HCT116 (cell line): ENCODE results near the gene BTBD9. TPM values are rescaled to one million over a fixed set of nuclear protein-coding genes. Genes with fewer than 3 reads are reported as not detected.

Source experiments
- ATAC-seq: fragments of 200-7000 bp; cut with Tn5 transposase; 2 replicates; pipeline ENCODE4 v1.9.1; 2020; ENCODE audit warnings: mild to moderate bottlenecking, moderate library complexity
- BruUV-seq: library from RNA; stranded (reverse); fragments of 400-500 nt; replicated peaks from 2 replicates; lab custom pipeline; 2021; lab: Mats Ljungman, UMichigan
- CTCF ChIA-PET: fragments of 300-600 bp; sonication (Branson Sonifier 250); formaldehyde crosslinking; loops from one replicate; lab custom pipeline; 2021; ENCODE audit warnings: antibody characterized with exemption; lab: Charles Lee
- POLR2A ChIA-PET: fragments of 300-600, 350-600 bp; sonication (Branson Sonifier 250); formaldehyde crosslinking; loops from one replicate; lab custom pipeline; 2021; ENCODE audit warnings: antibody characterized with exemption; lab: Charles Lee
- RAD21 ChIA-PET, 2 experiments: fragments of 300-600 bp; sonication (Branson Sonifier 250); formaldehyde crosslinking; loops; one replicate each; lab custom pipeline; 2023; ENCODE audit warnings: low total read pairs in 2 of 2; ENCODE audit not compliant: uncharacterized antibody in 2 of 2, unreplicated experiment in 2 of 2, low non-redundant PET in 1 of 2; lab: Charles Lee
- DNase-seq: peaks from one replicate; pipeline ENCODE4 v3.0.0-alpha.2; 2010; ENCODE audit warnings: low read depth, low spot score
- H2AFZ ChIP-seq: fragments of 200-600 bp; shearing (Covaris generic), sonication (generic); 2 replicates; pipeline ENCODE4 v1.6.1; 2017; ENCODE audit warnings: low read depth, mixed run types, mixed read lengths, antibody characterized with exemption, low read length; ENCODE audit not compliant: poor library complexity, severe bottlenecking
- H3K27ac ChIP-seq: 2 replicates; pipeline ENCODE4 v1.5.1; 2012; ENCODE audit warnings: low read depth, low read length
- H3K27me3 ChIP-seq: fragments of 200-600 bp; sonication (generic); 2 replicates; pipeline ENCODE4 v1.6.1; 2016; ENCODE audit warnings: mixed run types, low read length, mixed read lengths; ENCODE audit not compliant: insufficient read depth
- H3K36me3 ChIP-seq, 2 experiments: fragments of 200-500 bp in 1 of 2; fragments of 200-600 bp in 1 of 2; sonication (Bioruptor generic) in 1 of 2; sonication (generic) in 1 of 2; 2 replicates each; pipeline versions ENCODE4 v1.5.1 to v1.6.1; 2014 to 2016; ENCODE audit warnings: low read length in 2 of 2, inconsistent platforms in 1 of 2, mixed read lengths in 1 of 2, mixed run types in 1 of 2; ENCODE audit not compliant: insufficient read depth in 2 of 2, control insufficient read depth in 1 of 2
- H3K4me1 ChIP-seq, 2 experiments: fragments of 200-600 bp in 1 of 2; sonication (generic) in 1 of 2; 2 replicates each; pipeline versions ENCODE4 v1.5.1 to v1.6.1; 2012 to 2017; ENCODE audit warnings: low read length in 2 of 2, inconsistent platforms in 1 of 2, mild to moderate bottlenecking in 1 of 2, mixed read lengths in 1 of 2, mixed run types in 1 of 2, moderate library complexity in 1 of 2; ENCODE audit not compliant: insufficient read depth in 2 of 2, control insufficient read depth in 1 of 2
- H3K4me2 ChIP-seq: fragments of 200-600 bp; sonication (generic); 2 replicates; pipeline ENCODE4 v1.6.1; 2017; ENCODE audit warnings: mixed run types, low read length, mixed read lengths
- H3K4me3 ChIP-seq, 2 experiments: fragments of 200-600 bp in 1 of 2; sonication (generic) in 1 of 2; replicated peaks in 1 of 2; 2 replicates each; pipeline ENCODE4 v1.5.1; 2011 to 2016; ENCODE audit warnings: low read length in 2 of 2, control low read depth in 1 of 2, low read depth in 1 of 2, mild to moderate bottlenecking in 1 of 2, mixed read lengths in 1 of 2, mixed run types in 1 of 2
- H3K79me2 ChIP-seq: fragments of 200-600 bp; sonication (generic); 2 replicates; pipeline ENCODE4 v1.6.1; 2017; ENCODE audit warnings: mild to moderate bottlenecking, mixed run types, low read length, moderate library complexity, mixed read lengths; ENCODE audit not compliant: insufficient read depth
- H3K9ac ChIP-seq: fragments of 200-600 bp; sonication (generic); 2 replicates; pipeline ENCODE4 v1.6.1; 2016; ENCODE audit warnings: low read length, mixed read lengths
- H3K9me2 ChIP-seq: fragments of 200-600 bp; sonication (generic), shearing (Covaris generic); 2 replicates; pipeline ENCODE4 v1.6.1; 2017; ENCODE audit warnings: mixed run types, mild to moderate bottlenecking, moderate library complexity; ENCODE audit not compliant: insufficient read depth
- H3K9me3 ChIP-seq, 2 experiments: fragments of 200-500 bp in 1 of 2; fragments of 200-600 bp in 1 of 2; sonication (Bioruptor generic) in 1 of 2; sonication (generic) in 1 of 2; 2 replicates each; pipeline ENCODE4 v1.6.1; 2014 to 2017; ENCODE audit warnings: low read length in 2 of 2, mixed read lengths in 2 of 2, inconsistent platforms in 1 of 2, low read depth in 1 of 2, mild to moderate bottlenecking in 1 of 2, mixed run types in 1 of 2, moderate library complexity in 1 of 2; ENCODE audit not compliant: control insufficient read depth in 1 of 2, insufficient read depth in 1 of 2
- H4K20me1 ChIP-seq: fragments of 200-600 bp; sonication (generic), shearing (Covaris generic); 2 replicates; pipeline ENCODE4 v1.6.1; 2017; ENCODE audit warnings: mixed run types, mild to moderate bottlenecking, moderate library complexity; ENCODE audit not compliant: insufficient read depth
- CBX3 ChIP-seq: IDR thresholded peaks from 2 replicates; pipeline ENCODE4 v1.6.1; 2012; ENCODE audit warnings: low read depth
- CEBPB ChIP-seq: IDR thresholded peaks from 2 replicates; pipeline ENCODE4 v1.6.1; 2012; ENCODE audit warnings: low read depth
- EGR1 ChIP-seq: IDR thresholded peaks from 2 replicates; pipeline ENCODE4 v1.6.1; 2012; ENCODE audit warnings: low read depth
- ELF1 ChIP-seq: IDR thresholded peaks from 2 replicates; pipeline ENCODE4 v1.6.1; 2012; ENCODE audit warnings: low read depth, borderline replicate concordance
- EZH2 ChIP-seq: fragments of 200-600 bp; sonication (generic); IDR thresholded peaks from 2 replicates; pipeline ENCODE4 v1.6.1; 2017; ENCODE audit warnings: antibody characterized with exemption, mixed run types
- EZH2phosphoT487 ChIP-seq: fragments of 200-600 bp; IDR thresholded peaks from 2 replicates; pipeline ENCODE4 v1.6.1; 2018; ENCODE audit warnings: antibody characterized with exemption, borderline replicate concordance
- FOSL1 ChIP-seq: IDR thresholded peaks from 2 replicates; pipeline ENCODE4 v1.6.1; 2012; ENCODE audit warnings: low read depth
- JUND ChIP-seq: IDR thresholded peaks from 2 replicates; pipeline ENCODE4 v1.6.1; 2012
- POLR2A ChIP-seq: IDR thresholded peaks from 2 replicates; pipeline ENCODE4 v1.7.0; 2011; ENCODE audit warnings: borderline replicate concordance; ENCODE audit not compliant: insufficient read depth, insufficient read length; ENCODE audit errors: extremely low read depth
- POLR2AphosphoS5 ChIP-seq: IDR thresholded peaks from 2 replicates; pipeline ENCODE4 v1.6.1; 2011; ENCODE audit warnings: mild to moderate bottlenecking, low read depth, low read length, moderate library complexity
- RAD21 ChIP-seq: IDR thresholded peaks from 2 replicates; pipeline ENCODE4 v1.6.1; 2012; ENCODE audit warnings: low read depth, mild to moderate bottlenecking
- SP1 ChIP-seq: IDR thresholded peaks from 2 replicates; pipeline ENCODE4 v1.6.1; 2012; ENCODE audit warnings: low read depth
- SRF ChIP-seq: IDR thresholded peaks from 2 replicates; pipeline ENCODE4 v1.6.1; 2012; ENCODE audit warnings: low read depth
- YY1 ChIP-seq: IDR thresholded peaks from 2 replicates; pipeline ENCODE4 v1.6.1; 2011; ENCODE audit warnings: low read length, low read depth, moderate library complexity, mild to moderate bottlenecking; ENCODE audit not compliant: insufficient replicate concordance; ENCODE audit errors: extremely low read depth
- ZFX ChIP-seq: fragments of 450-650 bp; IDR thresholded peaks from 2 replicates; pipeline ENCODE4 v1.6.1; 2017
- ZNF274 ChIP-seq: fragments of 200-500 bp; sonication (Bioruptor generic); IDR thresholded peaks from 2 replicates; pipeline ENCODE4 v1.6.1; 2014; ENCODE audit warnings: mild to moderate bottlenecking, low read depth, low read length, inconsistent platforms
- intact Hi-C: fragments of 100-400 bp; cut with micrococcal nuclease; formaldehyde crosslinking; loops from 2 replicates; pipeline ENCODE4 v1.10.0; 2022
- total RNA-seq: library from RNA; stranded (reverse); gene quantifications from one replicate; pipeline ENCODE4 v1.2.1, GENCODE V29; 2021; ENCODE audit not compliant: unreplicated experiment
- TF ChIP-seq, protein P1 (sequence below): IDR thresholded peaks from 2 replicates; pipeline ENCODE4 v1.6.1; 2011; ENCODE audit warnings: mild to moderate bottlenecking, low read length, moderate library complexity; ENCODE audit not compliant: insufficient replicate concordance; ENCODE audit errors: extremely low read depth
- TF ChIP-seq, protein P2 (sequence below): IDR thresholded peaks from 2 replicates; pipeline ENCODE4 v1.6.1; 2012

BTBD9 gene
- total RNA-seq, 1 experiment from 2014 or later: 10.9 TPM

DNA sequence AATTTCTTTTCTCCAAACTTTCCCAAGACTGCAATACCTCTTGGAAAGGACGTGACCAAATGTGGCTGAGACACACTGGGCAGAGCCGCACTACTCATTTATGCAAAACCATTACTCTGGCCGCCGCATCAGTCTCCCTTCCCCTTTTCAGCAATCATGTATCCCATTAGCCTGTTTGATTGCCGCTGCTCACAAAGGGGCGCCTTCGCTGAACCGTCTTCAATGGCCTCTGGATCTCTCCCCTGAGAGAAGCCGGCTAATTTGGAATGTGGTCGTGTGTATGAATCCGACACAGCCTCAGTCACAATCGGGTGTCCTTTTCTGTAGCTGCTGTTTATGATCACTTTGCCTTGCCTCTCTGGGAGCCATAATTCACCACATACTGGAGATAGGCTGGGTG, 459.1 kb downstream of the BTBD9 start (continued):
- TF ChIP-seq, protein P1, sequence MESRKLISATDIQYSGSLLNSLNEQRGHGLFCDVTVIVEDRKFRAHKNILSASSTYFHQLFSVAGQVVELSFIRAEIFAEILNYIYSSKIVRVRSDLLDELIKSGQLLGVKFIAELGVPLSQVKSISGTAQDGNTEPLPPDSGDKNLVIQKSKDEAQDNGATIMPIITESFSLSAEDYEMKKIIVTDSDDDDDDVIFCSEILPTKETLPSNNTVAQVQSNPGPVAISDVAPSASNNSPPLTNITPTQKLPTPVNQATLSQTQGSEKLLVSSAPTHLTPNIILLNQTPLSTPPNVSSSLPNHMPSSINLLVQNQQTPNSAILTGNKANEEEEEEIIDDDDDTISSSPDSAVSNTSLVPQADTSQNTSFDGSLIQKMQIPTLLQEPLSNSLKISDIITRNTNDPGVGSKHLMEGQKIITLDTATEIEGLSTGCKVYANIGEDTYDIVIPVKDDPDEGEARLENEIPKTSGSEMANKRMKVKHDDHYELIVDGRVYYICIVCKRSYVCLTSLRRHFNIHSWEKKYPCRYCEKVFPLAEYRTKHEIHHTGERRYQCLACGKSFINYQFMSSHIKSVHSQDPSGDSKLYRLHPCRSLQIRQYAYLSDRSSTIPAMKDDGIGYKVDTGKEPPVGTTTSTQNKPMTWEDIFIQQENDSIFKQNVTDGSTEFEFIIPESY: no peak
- TF ChIP-seq EGR1 (no peak), RAD21 (no peak), POLR2AphosphoS5 (no peak), FOSL1 (no peak), YY1 (no peak)

DNA sequence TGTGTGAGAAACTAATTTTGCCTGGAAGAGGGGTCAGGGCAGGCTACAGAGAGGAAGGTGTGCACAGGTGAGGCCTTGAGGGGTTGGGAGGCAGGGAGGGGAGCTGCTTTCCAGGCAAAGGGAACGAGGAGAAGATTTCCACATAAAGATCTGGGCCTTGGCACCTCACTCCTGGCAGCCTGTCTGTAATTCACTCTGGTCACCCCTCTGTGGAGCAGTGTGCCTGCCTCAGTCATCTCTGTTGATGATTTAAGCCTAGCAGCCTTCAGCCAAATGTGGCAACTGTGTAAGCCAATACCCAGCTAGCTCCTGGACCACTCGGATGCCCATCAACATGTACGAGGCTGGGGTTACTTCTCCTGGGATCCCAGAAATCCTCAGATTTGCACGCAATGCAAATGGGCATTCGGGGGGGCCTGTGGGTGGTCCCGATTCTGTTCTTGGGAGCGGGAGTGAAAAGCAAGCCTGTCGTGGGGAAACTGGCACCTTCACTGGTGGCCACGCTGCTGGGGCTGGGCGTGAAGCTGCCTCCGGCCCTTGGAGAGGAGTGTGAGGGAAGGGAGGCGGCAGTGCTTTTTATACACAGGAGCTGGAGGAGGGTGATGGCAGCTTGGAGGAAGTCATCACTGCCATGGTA, 459.8 kb downstream of the BTBD9 start:
- no TSS peak for BruUV-seq
- H3K36me3 ChIP-seq: no peaks in the 10 kb centered on the region
- H3K4me1 ChIP-seq: no peaks in the 10 kb centered on the region
- CTCF ChIA-PET: no interaction called here
- intact Hi-C loops: loop anchor here (2.0 kb wide), 1 partner anchor 315 kb away; no protein-coding TSS in a partner anchor
- no peak for ATAC-seq
- H4K20me1 ChIP-seq: no peaks in the 10 kb centered on the region
- no peaks in the 10 kb centered on the region for H3K27me3 ChIP-seq
- TF ChIP-seq, protein P2, sequence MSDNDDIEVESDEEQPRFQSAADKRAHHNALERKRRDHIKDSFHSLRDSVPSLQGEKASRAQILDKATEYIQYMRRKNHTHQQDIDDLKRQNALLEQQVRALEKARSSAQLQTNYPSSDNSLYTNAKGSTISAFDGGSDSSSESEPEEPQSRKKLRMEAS: no peak
- TF ChIP-seq ZFX: no peak
- TF ChIP-seq SRF: no peak
- no peak for TF ChIP-seq RAD21
- TF ChIP-seq, protein P1: no peak
- TF ChIP-seq SP1: no peak
- TF ChIP-seq EZH2phosphoT487: no peak
- TF ChIP-seq ELF1: no peak
- TF ChIP-seq POLR2A: no peak
- TF ChIP-seq CBX3: no peak
- TF ChIP-seq EGR1: no peak
- TF ChIP-seq EZH2: no peak
- no peak for TF ChIP-seq ZNF274
- no peak for TF ChIP-seq YY1
- no peak for TF ChIP-seq JUND
- TF ChIP-seq CEBPB: no peak
- no peak overlapping the region for H3K9ac ChIP-seq
- H3K79me2 ChIP-seq: no peaks in the 10 kb centered on the region
- RAD21 ChIA-PET: no interaction called here
- H3K27ac ChIP-seq: no peak overlapping the region
- POLR2A ChIA-PET: no interaction called here
- H3K9me3 ChIP-seq: no peaks in the 10 kb centered on the region
- no peak overlapping the region for H3K4me3 ChIP-seq
- no peaks in the 10 kb centered on the region for H3K9me2 ChIP-seq
- DNase-seq: no peak
- H3K4me2 ChIP-seq: no peak overlapping the region
- no peak overlapping the region for H2AFZ ChIP-seq
